Panc1 (cell line): ENCODE results near the gene MIOX.

Experiments used
- POLR2AphosphoS5 ChIP-seq: IDR thresholded peaks from 2 replicates; pipeline ENCODE4 v1.6.1; 2012; ENCODE audit warnings: mild to moderate bottlenecking, low read depth, low read length, moderate library complexity
- SIN3A ChIP-seq: IDR thresholded peaks from 2 replicates; pipeline ENCODE4 v1.6.1; 2012; ENCODE audit warnings: low read depth, mild to moderate bottlenecking, low read length, moderate library complexity, borderline replicate concordance; ENCODE audit not compliant: insufficient read depth
- TF ChIP-seq, protein P1 (sequence below): fragments of 450-650 bp; IDR thresholded peaks from 2 replicates; pipeline ENCODE4 v1.5.1; 2017; ENCODE audit warnings: mild to moderate bottlenecking

DNA sequence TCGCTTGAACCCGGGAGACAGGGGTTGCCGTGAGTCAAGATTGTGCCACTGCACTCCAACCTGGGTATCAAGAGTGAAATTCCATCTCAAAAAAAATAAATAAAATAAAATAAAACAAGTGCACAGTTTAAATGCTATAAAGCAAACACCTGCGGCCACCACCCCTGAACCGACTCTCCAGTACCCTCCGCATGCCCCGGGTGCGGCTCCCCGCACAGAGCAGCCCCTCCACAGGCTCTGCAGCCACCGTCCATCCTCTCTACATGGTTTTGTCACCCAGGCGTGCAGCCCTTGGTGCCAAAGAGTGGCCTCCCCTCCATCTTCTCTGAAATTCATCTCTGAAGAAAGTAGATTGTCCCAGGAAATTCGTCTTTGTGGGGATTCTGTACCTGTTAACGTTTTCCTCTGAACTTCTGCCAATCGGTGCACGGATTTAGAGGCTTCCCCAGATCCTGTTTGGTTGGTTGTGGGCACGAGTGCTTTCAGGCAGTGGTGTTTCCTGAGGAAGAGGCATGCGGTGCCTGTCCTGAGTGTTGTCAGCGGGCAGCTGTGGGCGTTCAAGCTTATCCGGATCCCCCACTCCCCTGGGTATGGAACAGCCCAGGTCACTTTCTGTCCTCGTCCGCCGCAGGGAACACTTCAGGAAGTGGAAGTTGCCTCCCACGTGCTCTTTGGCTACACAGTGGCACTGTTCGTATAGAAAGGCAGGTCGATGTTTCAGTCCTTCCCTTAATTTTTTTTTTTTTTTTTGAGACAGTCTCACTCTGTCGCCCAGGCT is 4.1 kb downstream of the MIOX start:
- TF ChIP-seq, protein P1, sequence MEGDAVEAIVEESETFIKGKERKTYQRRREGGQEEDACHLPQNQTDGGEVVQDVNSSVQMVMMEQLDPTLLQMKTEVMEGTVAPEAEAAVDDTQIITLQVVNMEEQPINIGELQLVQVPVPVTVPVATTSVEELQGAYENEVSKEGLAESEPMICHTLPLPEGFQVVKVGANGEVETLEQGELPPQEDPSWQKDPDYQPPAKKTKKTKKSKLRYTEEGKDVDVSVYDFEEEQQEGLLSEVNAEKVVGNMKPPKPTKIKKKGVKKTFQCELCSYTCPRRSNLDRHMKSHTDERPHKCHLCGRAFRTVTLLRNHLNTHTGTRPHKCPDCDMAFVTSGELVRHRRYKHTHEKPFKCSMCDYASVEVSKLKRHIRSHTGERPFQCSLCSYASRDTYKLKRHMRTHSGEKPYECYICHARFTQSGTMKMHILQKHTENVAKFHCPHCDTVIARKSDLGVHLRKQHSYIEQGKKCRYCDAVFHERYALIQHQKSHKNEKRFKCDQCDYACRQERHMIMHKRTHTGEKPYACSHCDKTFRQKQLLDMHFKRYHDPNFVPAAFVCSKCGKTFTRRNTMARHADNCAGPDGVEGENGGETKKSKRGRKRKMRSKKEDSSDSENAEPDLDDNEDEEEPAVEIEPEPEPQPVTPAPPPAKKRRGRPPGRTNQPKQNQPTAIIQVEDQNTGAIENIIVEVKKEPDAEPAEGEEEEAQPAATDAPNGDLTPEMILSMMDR, result no peak
- no peak for TF ChIP-seq POLR2AphosphoS5
- TF ChIP-seq SIN3A, result no peak
